ENCODE data around the gene PRSS22. TPM values are rescaled to one million over a fixed set of nuclear protein-coding genes. Genes with fewer than 3 reads are reported as not detected.

PRSS22 gene
- total RNA-seq, 6 experiments from 2014 or later: not detected

GRCh38 chr16:2856061-2856670 lies 1.8 kb downstream of the PRSS22 start:
- Mint-ChIP-seq H3K27me3 (ENCODE audit: insufficient read depth) (peaks cover 3% of the 10 kb centered on the region), H3K9me3 (peaks cover 15% of the 10 kb centered on the region), H3K4me1 (ENCODE audit: low read depth) (peaks cover 6% of the 10 kb centered on the region), H3K36me3 (ENCODE audit: low read depth) (peaks cover 11% of the 10 kb centered on the region), H3K4me3 (no peak overlapping the region), H3K27ac (no peak overlapping the region)
- DNase-seq: no peak
- TF ChIP-seq CTCF (IDR thresholded peaks at IDR 0.05): no peak

- no peak overlapping the region for H3K4me3 Mint-ChIP-seq
- TF ChIP-seq CTCF (IDR thresholded peaks at IDR 0.05): no peak
- H3K36me3 Mint-ChIP-seq (ENCODE audit: low read depth): peaks cover 9% of the 10 kb centered on the region
- no peak for DNase-seq
- peaks cover 6% of the 10 kb centered on the region for H3K27me3 Mint-ChIP-seq (ENCODE audit: insufficient read depth)
- H3K9me3 Mint-ChIP-seq: peaks cover 13% of the 10 kb centered on the region
- peaks cover 6% of the 10 kb centered on the region for H3K4me1 Mint-ChIP-seq (ENCODE audit: low read depth)
- no peak overlapping the region for H3K27ac Mint-ChIP-seq
Measured at GRCh38 chr16:2855536-2855935, 2.4 kb downstream of the PRSS22 start.

- DNase-seq: no peak
- no peak overlapping the region for H3K27ac Mint-ChIP-seq
- H3K4me3 Mint-ChIP-seq: no peak overlapping the region
- peaks cover 7% of the 10 kb centered on the region for H3K27me3 Mint-ChIP-seq (ENCODE audit: insufficient read depth)
- peaks cover 6% of the 10 kb centered on the region for H3K4me1 Mint-ChIP-seq (ENCODE audit: low read depth)
- peaks cover 13% of the 10 kb centered on the region for H3K9me3 Mint-ChIP-seq
- TF ChIP-seq CTCF (IDR thresholded peaks at IDR 0.05): peak; percentile 82
- H3K36me3 Mint-ChIP-seq (ENCODE audit: low read depth): peaks cover 9% of the 10 kb centered on the region
Measured at GRCh38 chr16:2854700-2855309, 3.2 kb downstream of the PRSS22 start.

- DNase-seq: no peak
- Mint-ChIP-seq H3K4me1 (ENCODE audit: low read depth) (peaks cover 6% of the 10 kb centered on the region), H3K36me3 (ENCODE audit: low read depth) (peaks cover 9% of the 10 kb centered on the region), H3K27ac (no peak overlapping the region), H3K4me3 (no peak overlapping the region), H3K9me3 (peaks cover 13% of the 10 kb centered on the region), H3K27me3 (ENCODE audit: insufficient read depth) (peaks cover 12% of the 10 kb centered on the region)
- TF ChIP-seq CTCF (IDR thresholded peaks at IDR 0.05): no peak
Measured at GRCh38 chr16:2853531-2854073, 4.4 kb downstream of the PRSS22 start.

- H3K27ac Mint-ChIP-seq: no peak overlapping the region
- no peak for DNase-seq
- no peak overlapping the region for H3K4me3 Mint-ChIP-seq
- H3K9me3 Mint-ChIP-seq: peaks cover 13% of the 10 kb centered on the region
- no peak for TF ChIP-seq CTCF (IDR thresholded peaks at IDR 0.05)
- H3K4me1 Mint-ChIP-seq (ENCODE audit: low read depth): peaks cover 6% of the 10 kb centered on the region
- peaks cover 12% of the 10 kb centered on the region for H3K27me3 Mint-ChIP-seq (ENCODE audit: insufficient read depth)
- peaks cover 9% of the 10 kb centered on the region for H3K36me3 Mint-ChIP-seq (ENCODE audit: low read depth)
Measured at GRCh38 chr16:2852731-2853507, 5.1 kb downstream of the PRSS22 start.

Measured in HFFc6 (cell line).